ENCODE results near the gene ATF7. TPM values are rescaled to one million over a fixed set of nuclear protein-coding genes. Genes with fewer than 3 reads are reported as not detected.

ATF7 gene
- total and polyA plus RNA-seq, 2 experiments from 2014 or later, result 9.1 to 13.8 TPM

- TF ChIP-seq CTCF (IDR thresholded peaks at IDR 0.05; ENCODE audit: low read depth, low read length), result peak; percentile 97
- Histone ChIP-seq H3K27me3 (no peaks in the 10 kb centered on the region), H3K4me1 (ENCODE audit: low read depth) (no peaks in the 10 kb centered on the region), H3K9me3 (ENCODE audit: low read depth) (no peaks in the 10 kb centered on the region), H3K36me3 (peaks cover 23% of the 10 kb centered on the region), H3K4me3 (no peak overlapping the region), H3K27ac (peak overlapping the region; percentile 40)
- DNase-seq (ENCODE audit: low read depth in 1 of 2, low spot score in 1 of 2), result peak; percentile 70 to 84
Observed at GRCh38 chr12:53543539-53543938, 82.6 kb downstream of the ATF7 start.

GRCh38 chr12:53539526-53539925 is 86.7 kb downstream of the ATF7 start:
- H3K27ac ChIP-seq, result no peak overlapping the region

GRCh38 chr12:53538209-53538689 is 87.9 kb downstream of the ATF7 start:
- no peak overlapping the region for H3K4me3 ChIP-seq
- H3K36me3 ChIP-seq, result peaks cover 51% of the 10 kb centered on the region
- TF ChIP-seq CTCF (IDR thresholded peaks at IDR 0.05; ENCODE audit: low read depth, low read length), result no peak
- no peak overlapping the region for H3K27ac ChIP-seq
- H3K4me1 ChIP-seq (ENCODE audit: low read depth), result no peaks in the 10 kb centered on the region
- no peaks in the 10 kb centered on the region for H3K9me3 ChIP-seq (ENCODE audit: low read depth)
- DNase-seq (ENCODE audit: low read depth in 1 of 2, low spot score in 1 of 2), result peak in 1 of 2 donors; percentile 93
- H3K27me3 ChIP-seq, result no peaks in the 10 kb centered on the region

More at GRCh38 chr12:53539526-53539925, 86.7 kb downstream of the ATF7 start:
- Histone ChIP-seq H3K27me3 (no peaks in the 10 kb centered on the region), H3K4me3 (no peak overlapping the region), H3K9me3 (ENCODE audit: low read depth) (no peaks in the 10 kb centered on the region), H3K36me3 (peaks cover 38% of the 10 kb centered on the region), H3K4me1 (ENCODE audit: low read depth) (no peaks in the 10 kb centered on the region)
- no peak for DNase-seq (ENCODE audit: low read depth in 1 of 2, low spot score in 1 of 2)
- no peak for TF ChIP-seq CTCF (IDR thresholded peaks at IDR 0.05; ENCODE audit: low read depth, low read length)

DNA sequence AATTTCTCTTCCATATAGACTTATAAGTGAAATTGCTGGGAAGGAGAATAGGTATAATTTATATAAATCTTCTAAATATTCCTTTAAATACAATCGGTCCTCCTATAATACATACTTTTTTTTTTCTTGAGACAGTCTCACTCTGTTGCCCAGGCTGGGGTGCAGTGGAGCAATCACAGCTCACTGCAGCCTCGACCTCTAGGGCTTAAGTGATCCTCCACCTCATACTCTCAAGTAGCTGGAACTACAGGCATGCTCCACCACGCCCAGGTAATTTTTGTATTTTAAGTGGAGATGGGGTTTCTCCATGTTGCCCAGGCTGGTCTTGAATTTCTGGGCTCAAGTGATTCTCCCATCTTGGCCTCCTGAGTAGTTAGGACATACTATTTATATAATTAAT is 89.2 kb downstream of the ATF7 start:
- Histone ChIP-seq H3K27ac (no peak overlapping the region), H3K9me3 (ENCODE audit: low read depth) (no peaks in the 10 kb centered on the region), H3K27me3 (no peaks in the 10 kb centered on the region), H3K4me1 (ENCODE audit: low read depth) (no peaks in the 10 kb centered on the region), H3K4me3 (no peak overlapping the region), H3K36me3 (peaks cover 51% of the 10 kb centered on the region)
- no peak for TF ChIP-seq CTCF (IDR thresholded peaks at IDR 0.05; ENCODE audit: low read depth, low read length)
- no peak for DNase-seq (ENCODE audit: low read depth in 1 of 2, low spot score in 1 of 2)

- no peak for TF ChIP-seq CTCF (IDR thresholded peaks at IDR 0.05; ENCODE audit: low read depth, low read length)
- H3K27me3 ChIP-seq, result no peaks in the 10 kb centered on the region
- no peaks in the 10 kb centered on the region for H3K4me1 ChIP-seq (ENCODE audit: low read depth)
- H3K9me3 ChIP-seq (ENCODE audit: low read depth), result no peaks in the 10 kb centered on the region
- H3K36me3 ChIP-seq, result peaks cover 58% of the 10 kb centered on the region
- no peak for DNase-seq (ENCODE audit: low read depth in 1 of 2, low spot score in 1 of 2)
- no peak overlapping the region for H3K27ac ChIP-seq
- H3K4me3 ChIP-seq, result no peak overlapping the region
Observed at GRCh38 chr12:53533471-53533870, 92.7 kb downstream of the ATF7 start.
